HG03571 (cell line): ENCODE results near the gene EMSY.
"Not testable (repeated sequence)": the region's sequence is repeated elsewhere in the genome, so short reads cannot be mapped to it uniquely, and the experiment has no call there.

ENCODE experiments used
- ATAC-seq: cut with Tn5 transposase; IDR thresholded peaks from one replicate; pipeline ENCODE4 v1.9.1; 2021; ENCODE audit not compliant: unreplicated experiment

Gene EMSY

GRCh38 chr11:76444384-76445120 lies at the start of gene EMSY:
TSS of gene EMSY (plus strand) at chr11:76445018. CDS start at chr11:76446939, 1,921 bp downstream.
- ATAC-seq = peak; percentile 78

GRCh38 chr11:76395296-76395695 lies 49.5 kb upstream of the EMSY start:
- no peak for ATAC-seq

- ATAC-seq = no peak
Observed at GRCh38 chr11:76397383-76397782, 47.4 kb upstream of the EMSY start.

GRCh38 chr11:76400967-76401366 lies 43.9 kb upstream of the EMSY start:
- ATAC-seq = no peak

- ATAC-seq = not testable (repeated sequence)
Observed at GRCh38 chr11:76401484-76401883, 43.3 kb upstream of the EMSY start.

GRCh38 chr11:76406359-76406758 lies 38.5 kb upstream of the EMSY start:
- no peak for ATAC-seq

GRCh38 chr11:76408171-76408965 lies 36.5 kb upstream of the EMSY start:
- no peak for ATAC-seq

- ATAC-seq = no peak
Observed at GRCh38 chr11:76410851-76411357, 33.9 kb upstream of the EMSY start.

- no peak for ATAC-seq
Observed at GRCh38 chr11:76415073-76415472, 29.7 kb upstream of the EMSY start.

GRCh38 chr11:76419896-76420295 lies 24.9 kb upstream of the EMSY start:
- ATAC-seq = no peak

- ATAC-seq = no peak
Observed at GRCh38 chr11:76424379-76424778, 20.4 kb upstream of the EMSY start.

- no peak for ATAC-seq
Observed at GRCh38 chr11:76424891-76425290, 19.9 kb upstream of the EMSY start.

- no peak for ATAC-seq
Observed at GRCh38 chr11:76426660-76427059, 18.2 kb upstream of the EMSY start.

GRCh38 chr11:76436020-76436419 lies 8.8 kb upstream of the EMSY start:
- ATAC-seq = no peak

GRCh38 chr11:76443268-76443980 lies 1.4 kb upstream of the EMSY start:
- ATAC-seq = no peak

- ATAC-seq = no peak
Observed at GRCh38 chr11:76444065-76444383, 794 bp upstream of the EMSY start.

GRCh38 chr11:76445121-76446084 lies 585 bp downstream of the EMSY start:
- peak; percentile 8 for ATAC-seq

GRCh38 chr11:76448506-76448905 lies 3.7 kb downstream of the EMSY start:
- no peak for ATAC-seq

- ATAC-seq = no peak
Observed at GRCh38 chr11:76453248-76453647, 8.4 kb downstream of the EMSY start.

- no peak for ATAC-seq
Observed at GRCh38 chr11:76455331-76455730, 10.5 kb downstream of the EMSY start.
